ENCODE results near the gene ALG3. TPM values are rescaled to one million over a fixed set of nuclear protein-coding genes. Genes with fewer than 3 reads are reported as not detected.

ALG3 gene
- polyA plus RNA-seq, 3 donors: 22.6 to 43.9 (median 35.4) TPM

DNA sequence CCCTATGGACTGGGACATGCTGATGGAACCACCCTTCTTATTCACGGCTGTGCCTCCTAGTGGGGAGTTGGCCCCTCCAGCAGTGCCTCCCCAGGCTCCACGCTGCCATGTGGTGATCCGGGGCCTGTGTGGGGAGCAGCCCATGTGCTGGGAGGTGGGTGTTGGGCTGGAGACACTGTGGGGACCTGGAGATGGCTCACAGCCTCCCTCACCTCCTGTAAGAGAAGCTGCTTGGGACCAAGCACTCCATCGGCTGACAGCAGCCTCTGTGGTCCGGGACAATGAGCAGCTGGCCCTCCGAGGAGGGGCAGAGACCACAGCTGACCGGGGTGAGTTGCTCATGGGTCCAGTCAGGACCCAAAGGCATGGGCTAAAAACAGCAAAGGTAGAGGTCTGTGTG lies 9.1 kb downstream of the ALG3 start:
- WGBS, 3 donors: 78 to 85% (median 81%) methylated on average over 7 of the region's 7 CpGs
- H3K27ac ChIP-seq (ENCODE audit: low read depth, low read length): no peak overlapping the region

DNA sequence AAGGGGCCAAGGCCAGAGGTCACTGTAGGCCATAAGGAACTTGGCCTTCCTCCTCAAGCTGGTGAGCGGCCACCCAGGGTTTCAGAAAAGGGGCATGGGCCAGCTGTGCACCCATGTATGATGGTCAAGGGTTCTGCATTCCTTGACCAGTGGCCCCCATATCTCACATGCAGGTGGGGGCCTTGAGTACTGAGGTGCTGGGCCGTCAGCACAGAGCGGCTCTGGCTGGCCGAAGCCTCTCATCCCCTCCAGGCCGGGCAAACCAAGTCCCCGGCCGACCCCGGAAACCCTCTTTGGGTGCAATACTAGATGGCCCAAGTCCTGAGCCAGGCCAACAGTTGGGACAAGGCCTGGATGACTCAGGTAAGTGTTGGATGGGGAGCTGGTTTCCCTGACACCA lies 9.5 kb downstream of the ALG3 start:
- no peak overlapping the region for H3K27ac ChIP-seq (ENCODE audit: low read depth, low read length)
- WGBS, 3 donors: 91 to 98% (median 93%) methylated on average over 8 of the region's 8 CpGs

GRCh38 chr3:184238246-184238818 lies 10.4 kb downstream of the ALG3 start:
- 79 to 85% (median 80%) methylated on average over 13 of the region's 13 CpGs for WGBS, 3 donors
- H3K27ac ChIP-seq (ENCODE audit: low read depth, low read length): no peak overlapping the region

- no peak overlapping the region for H3K27ac ChIP-seq (ENCODE audit: low read depth, low read length)
- WGBS, 3 donors: 24 to 50% (median 43%) methylated on average over 1 of the region's 1 CpG
Measured at GRCh38 chr3:184237807-184238206, 11.0 kb downstream of the ALG3 start.

GRCh38 chr3:184237211-184237610 lies 11.6 kb downstream of the ALG3 start:
- H3K27ac ChIP-seq (ENCODE audit: low read depth, low read length): no peak overlapping the region
- WGBS, 3 donors: 77 to 83% (median 80%) methylated on average over 7 of the region's 7 CpGs

DNA sequence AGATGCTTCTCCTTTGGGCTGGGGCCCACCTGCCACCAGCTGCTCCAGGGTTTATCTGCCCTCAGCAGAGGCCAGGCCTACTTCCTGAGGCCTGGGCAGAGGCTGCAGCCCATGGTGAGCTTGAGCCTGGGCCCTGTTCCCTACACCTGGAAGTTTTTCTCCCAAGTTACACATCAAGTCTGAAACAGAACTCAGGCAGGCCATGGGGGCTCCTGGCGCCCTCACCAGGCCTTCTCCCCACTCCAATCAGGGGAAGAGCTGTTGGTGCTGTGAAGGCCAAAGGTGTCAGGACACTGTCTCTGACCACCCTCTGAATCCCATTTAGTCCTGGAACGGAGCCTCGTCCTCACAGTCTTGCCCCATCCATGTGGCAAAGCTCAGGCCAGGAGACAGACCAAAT lies 12.1 kb downstream of the ALG3 start:
- 83 to 97% (median 86%) methylated on average over 3 of the region's 3 CpGs for WGBS, 3 donors
- no peak overlapping the region for H3K27ac ChIP-seq (ENCODE audit: low read depth, low read length)

GRCh38 chr3:184236033-184236410 lies 12.7 kb downstream of the ALG3 start:
- H3K27ac ChIP-seq (ENCODE audit: low read depth, low read length): no peak overlapping the region
- 59 to 70% (median 65%) methylated on average over 14 of the region's 14 CpGs for WGBS, 3 donors

DNA sequence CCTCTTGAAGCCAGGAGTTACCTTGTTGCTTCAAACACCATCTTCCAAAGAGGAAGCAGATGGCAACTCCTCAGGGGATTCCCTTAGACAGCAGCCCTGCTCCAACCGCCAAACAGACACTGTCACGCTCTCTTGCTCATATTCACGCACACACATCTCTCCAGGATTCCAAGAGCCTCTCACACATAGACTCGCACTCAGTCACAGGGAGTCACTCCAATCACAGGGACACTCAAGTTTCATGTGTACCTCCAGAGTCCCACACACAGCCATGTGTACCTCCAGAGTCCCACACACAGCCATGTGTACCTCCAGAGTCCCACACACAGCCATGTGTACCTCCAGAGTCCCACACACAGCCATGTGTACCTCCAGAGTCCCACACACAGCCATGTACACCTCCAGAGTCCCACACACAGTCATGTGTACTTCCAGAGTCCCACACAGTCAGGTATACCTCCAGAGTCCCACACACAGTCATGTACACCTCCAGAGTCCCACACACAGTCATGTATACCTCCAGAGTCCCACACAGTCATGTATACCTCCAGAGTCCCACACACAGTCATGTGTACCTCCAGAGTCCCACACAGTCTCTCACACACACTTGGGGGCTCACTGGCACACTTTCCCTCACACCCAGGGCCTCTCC lies 13.3 kb downstream of the ALG3 start:
- 79 to 95% (median 81%) methylated on average over 4 of the region's 4 CpGs for WGBS, 3 donors
- H3K27ac ChIP-seq (ENCODE audit: low read depth, low read length): no peak overlapping the region

- WGBS, 3 donors: 85 to 90% (median 87%) methylated on average over 18 to 19 of the region's 19 CpGs
- H3K27ac ChIP-seq (ENCODE audit: low read depth, low read length): no peak overlapping the region
Measured at GRCh38 chr3:184234671-184235380, 13.9 kb downstream of the ALG3 start.

GRCh38 chr3:184234224-184234623 lies 14.5 kb downstream of the ALG3 start:
- no peak overlapping the region for H3K27ac ChIP-seq (ENCODE audit: low read depth, low read length)
- 17 to 38% (median 32%) methylated on average over 4 of the region's 4 CpGs for WGBS, 3 donors

DNA sequence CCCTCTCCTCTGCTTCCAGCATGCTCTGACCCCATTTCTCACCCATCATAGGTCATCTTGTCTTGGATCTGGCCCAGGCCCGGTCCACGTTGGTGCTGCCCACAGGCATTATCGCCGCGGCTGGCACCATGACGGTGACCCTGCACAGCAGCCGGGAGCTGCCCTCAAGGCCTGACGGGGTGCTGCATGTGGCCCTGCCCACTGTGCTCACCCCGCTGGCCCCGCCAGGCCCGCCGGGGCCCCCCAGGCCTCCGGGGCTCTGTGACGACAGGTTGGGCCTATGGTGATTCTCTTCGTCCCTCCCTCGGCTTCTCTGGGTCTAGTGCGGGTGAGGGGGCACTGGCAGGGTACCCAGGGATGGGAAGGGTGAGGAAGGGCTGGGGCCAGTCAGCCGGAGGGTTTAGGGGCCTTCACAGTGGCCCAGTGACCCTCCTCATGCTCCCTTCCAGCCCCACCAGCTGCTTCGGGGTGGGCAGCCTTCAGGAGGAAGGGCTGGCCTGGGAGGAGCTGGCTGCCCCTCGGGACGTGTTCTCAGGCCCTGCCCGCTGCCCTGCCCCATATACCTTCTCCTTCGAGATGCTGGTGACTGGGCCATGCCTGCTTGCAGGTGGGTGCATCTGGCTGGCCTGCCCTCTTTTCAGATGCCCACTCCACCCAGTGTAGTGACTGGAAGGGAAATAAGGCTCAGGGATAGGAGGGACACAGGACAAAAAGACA lies 15.5 kb downstream of the ALG3 start:
- no peak overlapping the region for H3K27ac ChIP-seq (ENCODE audit: low read depth, low read length)
- 87 to 95% (median 92%) methylated on average over 22 to 23 of the region's 23 CpGs for WGBS, 3 donors

- 59 to 83% (median 69%) methylated on average over 3 of the region's 3 CpGs for WGBS, 3 donors
- no peak overlapping the region for H3K27ac ChIP-seq (ENCODE audit: low read depth, low read length)
Measured at GRCh38 chr3:184231671-184232070, 17.1 kb downstream of the ALG3 start.

- 5 to 10% (median 7%) methylated on average over 65 to 79 of the region's 79 CpGs for WGBS, 3 donors
- no peak overlapping the region for H3K27ac ChIP-seq (ENCODE audit: low read depth, low read length)
Measured at GRCh38 chr3:184230603-184231528, 17.9 kb downstream of the ALG3 start.

DNA sequence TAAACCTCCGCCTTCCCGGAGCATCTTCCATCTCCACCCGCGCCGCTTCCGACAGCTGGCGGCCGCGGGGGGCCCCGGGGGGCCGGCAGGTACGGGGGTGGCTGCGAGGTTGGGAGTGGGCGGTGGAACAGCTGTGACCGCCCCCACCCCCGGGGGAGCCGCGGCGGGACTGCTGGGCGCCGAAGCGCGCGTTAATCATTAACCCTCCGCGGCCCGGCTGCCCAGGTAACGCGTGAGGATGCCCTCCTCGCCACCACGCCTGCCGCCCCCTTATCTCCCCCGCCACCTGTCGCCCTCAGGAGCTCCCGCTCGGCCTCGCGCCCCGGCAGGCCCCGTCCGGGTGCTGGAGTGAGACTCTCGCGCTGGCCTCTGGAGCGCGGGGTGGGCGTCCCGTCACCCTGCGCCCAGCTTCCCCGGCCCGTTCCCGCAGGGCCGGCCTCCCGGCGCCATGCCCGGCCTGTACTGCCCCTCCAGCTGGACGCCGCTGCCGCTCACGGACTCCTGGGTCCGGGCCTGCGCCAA lies 18.6 kb downstream of the ALG3 start:
- 0 to 1% (median 1%) methylated on average over 52 to 60 of the region's 61 CpGs for WGBS, 3 donors
- H3K27ac ChIP-seq (ENCODE audit: low read depth, low read length): no peak overlapping the region

- WGBS, 3 donors: 0 to 1% (median 1%) methylated on average over 33 to 66 of the region's 66 CpGs
- no peak within 1 kb of the TSS for H3K27ac ChIP-seq (ENCODE audit: low read depth, low read length)
Measured at GRCh38 chr3:184229394-184230080, 19.2 kb downstream of the ALG3 start, which contains the start of gene VWA5B2. VWA5B2 (plus strand) TSS chr3:184229585; CDS start chr3:184230529, 944 bp downstream.

DNA sequence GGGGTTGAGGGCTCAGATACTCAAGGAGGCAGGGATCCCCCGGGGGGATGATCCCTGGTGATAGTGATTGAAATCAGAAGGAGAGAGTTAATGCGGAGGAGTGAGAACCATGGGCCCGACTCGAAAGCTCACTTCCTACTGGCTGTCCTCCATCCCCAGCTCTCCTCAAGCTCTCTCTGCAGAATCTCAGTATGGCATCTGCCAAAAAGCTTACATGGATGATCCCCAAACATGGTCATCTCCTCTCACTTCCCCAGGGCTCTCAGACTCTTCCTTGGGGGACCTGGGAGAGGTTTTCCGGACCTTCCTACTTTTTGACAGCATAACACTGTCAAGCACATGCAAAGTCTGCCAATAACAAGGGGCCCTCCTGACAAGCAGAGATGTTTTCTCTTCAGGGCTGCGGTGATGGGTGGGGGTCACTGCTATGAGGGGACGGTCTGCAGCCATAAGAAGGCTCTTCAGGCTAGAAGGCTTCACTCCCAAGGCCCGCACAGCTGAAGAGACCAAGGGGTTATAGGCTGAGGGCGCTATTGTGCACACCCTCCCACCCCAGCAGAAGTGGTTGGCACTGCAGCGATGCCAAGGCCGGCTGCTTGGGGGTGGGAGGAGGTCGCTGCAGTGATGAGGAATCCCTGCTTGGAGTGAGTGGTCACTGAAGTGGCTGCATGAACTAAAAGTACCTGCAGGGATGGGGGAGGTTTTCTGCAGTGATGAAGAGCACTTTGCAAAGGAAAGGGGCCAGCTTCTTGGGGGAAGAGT lies 20.2 kb downstream of the ALG3 start:
- no peak overlapping the region for H3K27ac ChIP-seq (ENCODE audit: low read depth, low read length)
- 45 to 55% (median 49%) methylated on average over 11 to 12 of the region's 12 CpGs for WGBS, 3 donors
